A549 treated with Mapracorat at 1 μM for 4 hours (cell line): ENCODE measurements around the gene PROB1. TPM values are rescaled to one million over a fixed set of nuclear protein-coding genes. Genes with fewer than 3 reads are reported as not detected.

Experiments
- total RNA-seq: library from RNA; stranded (reverse); fragments of 200-300 nt; extraction: Qiagen RNA extraction; gene quantifications from 5 replicates; pipeline ENCODE4 v1.2.3, GENCODE V29; 2022

The PROB1 gene, protein sequence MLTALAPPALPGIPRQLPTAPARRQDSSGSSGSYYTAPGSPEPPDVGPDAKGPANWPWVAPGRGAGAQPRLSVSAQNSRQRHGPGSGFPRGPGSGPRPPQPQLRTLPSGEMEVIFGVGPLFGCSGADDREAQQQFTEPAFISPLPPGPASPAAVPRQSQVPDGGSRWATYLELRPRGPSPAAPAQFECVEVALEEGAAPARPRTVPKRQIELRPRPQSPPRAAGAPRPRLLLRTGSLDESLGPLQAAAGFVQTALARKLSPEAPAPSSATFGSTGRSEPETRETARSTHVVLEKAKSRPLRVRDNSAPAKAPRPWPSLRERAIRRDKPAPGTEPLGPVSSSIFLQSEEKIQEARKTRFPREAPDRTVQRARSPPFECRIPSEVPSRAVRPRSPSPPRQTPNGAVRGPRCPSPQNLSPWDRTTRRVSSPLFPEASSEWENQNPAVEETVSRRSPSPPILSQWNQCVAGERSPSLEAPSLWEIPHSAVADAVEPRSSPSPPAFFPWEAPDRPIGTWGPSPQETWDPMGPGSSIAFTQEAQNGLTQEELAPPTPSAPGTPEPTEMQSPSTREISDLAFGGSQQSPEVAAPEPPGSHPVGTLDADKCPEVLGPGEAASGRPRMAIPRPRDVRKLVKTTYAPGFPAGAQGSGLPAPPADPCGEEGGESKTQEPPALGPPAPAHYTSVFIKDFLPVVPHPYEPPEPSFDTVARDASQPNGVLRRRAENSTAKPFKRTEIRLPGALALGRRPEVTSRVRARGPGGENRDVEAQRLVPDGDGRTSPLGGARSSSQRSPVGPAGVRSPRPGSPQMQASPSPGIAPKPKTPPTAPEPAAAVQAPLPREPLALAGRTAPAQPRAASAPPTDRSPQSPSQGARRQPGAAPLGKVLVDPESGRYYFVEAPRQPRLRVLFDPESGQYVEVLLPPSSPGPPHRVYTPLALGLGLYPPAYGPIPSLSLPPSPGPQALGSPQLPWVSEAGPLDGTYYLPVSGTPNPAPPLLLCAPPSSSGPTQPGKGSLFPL
- 0.15 to 0.29 TPM (median 0.22 TPM) in 5 replicates for total RNA-seq

DNA sequence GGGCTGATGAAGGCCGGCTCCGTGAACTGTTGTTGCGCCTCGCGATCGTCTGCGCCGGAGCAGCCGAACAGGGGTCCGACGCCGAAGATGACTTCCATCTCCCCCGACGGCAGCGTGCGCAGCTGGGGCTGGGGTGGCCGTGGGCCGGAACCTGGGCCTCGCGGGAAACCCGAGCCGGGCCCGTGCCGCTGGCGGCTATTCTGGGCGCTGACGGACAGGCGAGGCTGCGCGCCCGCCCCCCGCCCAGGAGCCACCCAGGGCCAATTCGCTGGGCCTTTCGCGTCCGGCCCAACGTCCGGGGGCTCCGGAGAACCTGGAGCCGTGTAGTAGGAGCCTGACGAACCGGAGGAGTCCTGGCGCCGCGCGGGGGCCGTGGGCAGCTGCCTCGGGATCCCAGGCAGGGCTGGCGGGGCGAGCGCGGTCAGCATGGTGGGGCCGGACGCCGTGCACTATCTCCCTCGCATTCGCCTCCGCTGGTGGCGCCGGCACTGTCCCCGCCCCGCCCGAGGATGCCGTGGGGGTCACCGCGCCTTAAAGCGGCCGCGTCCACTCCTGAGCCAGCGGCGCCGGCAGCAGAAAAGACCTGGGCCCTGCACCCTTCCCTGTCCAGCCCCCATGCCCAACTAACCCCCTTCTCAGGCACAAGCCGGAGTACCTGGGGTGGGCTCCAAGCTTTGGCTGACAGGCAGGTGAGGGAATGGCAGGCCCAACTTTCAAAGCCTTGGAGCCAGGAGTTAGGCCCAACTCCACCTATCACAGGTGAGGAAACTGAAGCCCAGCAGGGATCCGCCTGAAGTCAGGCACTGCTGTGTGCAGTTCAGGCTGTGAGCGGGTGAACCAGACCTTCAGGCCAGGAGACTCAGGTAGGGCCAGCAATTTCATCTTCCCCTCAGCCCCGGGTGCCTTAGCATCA lies at the start of gene PROB1:
Gene PROB1, minus strand, starts transcription at position 451 of the 913 bp plus-strand sequence. Its CDS starts 23 bp downstream, at position 428.

DNA sequence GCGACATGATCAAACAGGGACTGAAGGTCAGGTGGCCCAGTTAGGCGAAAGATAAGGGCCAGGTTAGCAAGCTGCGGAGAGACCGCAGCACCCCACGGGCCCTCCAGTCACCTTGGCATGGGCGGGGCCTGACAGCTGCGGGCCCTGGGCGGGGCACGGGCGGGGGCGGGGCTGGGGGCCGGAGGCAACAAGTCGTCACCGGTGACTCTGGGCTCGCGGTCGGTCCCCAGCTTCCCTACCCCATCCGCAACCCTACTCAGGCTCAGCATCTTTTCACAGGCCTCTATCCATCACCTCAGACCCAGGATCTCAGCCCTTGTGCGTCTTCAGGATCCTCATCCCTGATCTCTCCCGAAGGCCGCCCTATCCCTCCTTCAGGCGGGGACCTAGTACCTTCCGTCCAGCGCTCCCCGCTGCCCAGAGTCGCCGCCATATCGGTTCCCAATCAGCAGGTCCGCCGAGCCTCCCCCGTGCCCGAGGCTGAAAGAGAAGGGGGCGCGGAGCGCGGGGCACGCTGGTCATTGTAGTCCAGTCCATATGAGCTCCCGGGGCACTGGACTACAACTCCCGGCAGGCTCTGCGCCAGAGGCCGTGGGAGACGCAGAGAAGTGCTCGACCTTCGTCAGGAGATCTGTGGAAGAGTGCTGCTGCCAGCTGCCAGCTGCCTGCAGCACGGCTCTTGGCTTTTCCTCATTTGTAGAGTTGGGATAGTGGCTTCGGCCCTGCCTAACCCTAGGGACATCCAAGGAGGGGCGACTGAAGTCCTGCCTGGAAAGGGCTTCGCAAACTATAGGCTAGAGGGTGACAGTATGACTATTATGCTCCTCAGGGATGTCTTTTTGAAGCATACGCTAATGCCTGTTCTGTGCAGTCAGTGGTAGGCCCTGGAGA lies 44.4 kb upstream of the PROB1 start, which contains the start of gene DNAJC18:
Gene DNAJC18, minus strand, starts transcription at position 513 of the 891 bp plus-strand sequence. Its CDS starts 80 bp downstream, at position 433.

DNA sequence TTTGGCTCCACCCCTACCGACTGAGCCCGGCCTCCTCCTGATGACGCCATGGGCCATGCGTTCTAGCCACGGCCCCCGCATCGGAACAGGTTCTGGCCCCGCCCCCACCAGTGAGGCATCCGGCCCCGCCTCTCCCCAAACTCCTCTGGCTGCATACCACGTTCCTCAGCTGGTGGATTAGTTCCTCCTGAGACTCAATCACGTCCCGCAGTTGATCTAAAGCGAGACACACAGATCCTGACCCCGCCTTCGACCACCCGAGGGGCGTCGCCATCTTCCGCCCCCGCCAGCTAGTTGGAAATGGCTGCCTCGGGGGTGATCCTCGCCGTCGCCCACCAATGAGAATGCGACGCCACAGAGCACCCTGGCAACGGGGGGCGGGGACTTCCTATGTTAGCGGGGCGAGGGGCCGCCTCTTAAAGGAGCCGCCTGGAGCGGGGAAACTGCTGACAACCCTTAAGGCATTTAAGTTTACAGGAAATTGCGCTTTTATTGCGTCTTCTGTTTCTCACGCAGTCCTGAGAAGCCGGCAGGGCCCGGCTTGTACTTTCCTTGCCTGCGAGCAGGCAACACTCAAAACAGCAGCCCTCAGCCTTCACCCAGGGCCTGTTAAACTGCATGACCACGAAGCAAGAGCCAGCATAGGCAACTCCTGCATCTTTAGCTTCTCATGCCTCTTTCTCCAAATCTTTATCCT lies 9.0 kb upstream of the PROB1 start, which contains the start of gene SPATA24:
Gene SPATA24, minus strand, starts transcription at position 303 of the 697 bp plus-strand sequence. Its CDS starts 29 bp downstream, at position 274.

DNA sequence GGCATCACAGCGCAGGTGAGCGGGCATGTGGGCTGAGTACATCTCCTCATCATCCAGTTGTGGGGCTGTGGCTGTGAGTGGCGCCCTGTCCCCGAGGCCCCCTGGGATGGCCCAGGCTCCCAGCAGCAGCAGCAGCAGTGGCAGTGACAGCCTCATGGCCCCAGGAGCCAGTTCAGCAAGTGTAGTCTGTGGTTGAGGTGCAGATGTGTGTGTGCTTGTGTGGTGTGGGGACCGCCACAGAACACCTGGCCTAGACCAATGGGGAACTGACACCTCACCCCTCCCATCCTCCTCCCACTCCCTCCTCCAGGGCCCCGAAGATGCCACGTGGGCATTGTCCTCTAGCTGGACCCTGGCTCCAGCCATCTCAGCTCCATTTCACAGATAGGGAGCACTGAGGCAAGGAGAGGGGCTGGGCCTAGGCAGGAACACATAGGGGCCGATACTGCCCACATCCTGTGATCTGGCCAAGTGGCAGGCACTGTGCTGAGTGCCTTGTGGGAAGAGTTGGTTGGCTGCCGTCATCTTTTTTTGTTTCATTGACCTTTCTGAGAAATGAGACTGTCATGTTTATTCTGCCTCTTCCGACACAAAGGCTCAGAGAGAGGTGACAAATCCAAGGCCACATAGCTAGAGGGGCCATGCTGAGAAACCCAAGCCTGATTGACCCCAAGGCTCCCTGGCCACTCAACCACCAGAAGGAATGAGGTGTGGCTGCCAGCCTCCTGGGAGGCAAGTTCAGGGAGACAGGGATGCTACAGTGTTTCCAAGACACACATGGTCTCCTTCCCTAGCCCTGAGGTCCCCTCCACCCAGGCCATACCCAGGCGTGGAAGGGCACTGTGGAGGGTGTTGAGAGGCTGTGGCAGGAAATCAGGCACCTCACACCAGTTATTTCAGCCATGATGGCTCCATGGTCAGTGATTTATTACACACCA lies 4.9 kb downstream of the PROB1 start, which contains the start of gene MZB1:
Gene MZB1, minus strand, starts transcription at position 213 of the 938 bp plus-strand sequence. Its CDS starts 57 bp downstream, at position 156.

DNA sequence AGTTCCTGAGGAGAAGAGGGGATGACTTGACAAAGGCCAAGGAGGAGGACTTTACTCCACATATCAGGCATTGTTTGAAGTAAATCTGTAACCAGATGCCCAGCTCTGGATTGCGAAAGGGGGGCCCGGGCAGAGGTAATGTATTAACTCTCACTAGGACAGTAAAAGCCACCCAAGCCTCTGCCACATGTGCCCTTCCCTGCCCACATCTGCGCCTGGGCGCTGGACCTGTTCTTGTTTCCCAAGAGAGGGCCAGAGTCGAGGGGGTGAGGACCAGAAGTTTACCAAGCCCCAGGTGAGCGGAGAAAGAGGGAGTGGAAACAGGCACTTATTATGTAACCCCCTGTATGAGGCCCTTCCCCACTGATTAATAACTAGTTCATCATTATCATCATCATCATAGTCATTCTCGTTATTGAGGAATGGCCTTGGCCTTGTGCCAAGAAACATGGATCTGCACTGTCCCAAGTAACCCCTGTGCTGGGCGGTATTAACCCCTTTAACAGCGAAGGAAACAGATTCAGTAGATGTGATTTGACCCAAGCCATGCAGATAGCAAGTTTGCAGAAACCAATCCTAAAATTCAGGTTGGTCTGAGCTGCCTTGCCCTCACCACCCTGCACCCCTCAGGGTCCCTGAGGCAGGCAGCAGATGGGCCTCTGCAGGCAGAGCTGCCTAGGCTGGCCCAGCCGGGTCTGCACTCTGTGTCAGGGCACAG lies 11.5 kb downstream of the PROB1 start, which contains the start of gene SLC23A1:
Gene SLC23A1, minus strand, starts transcription at position 23 of the 718 bp plus-strand sequence. CDS start 44 bp downstream, outside the sequence.

DNA sequence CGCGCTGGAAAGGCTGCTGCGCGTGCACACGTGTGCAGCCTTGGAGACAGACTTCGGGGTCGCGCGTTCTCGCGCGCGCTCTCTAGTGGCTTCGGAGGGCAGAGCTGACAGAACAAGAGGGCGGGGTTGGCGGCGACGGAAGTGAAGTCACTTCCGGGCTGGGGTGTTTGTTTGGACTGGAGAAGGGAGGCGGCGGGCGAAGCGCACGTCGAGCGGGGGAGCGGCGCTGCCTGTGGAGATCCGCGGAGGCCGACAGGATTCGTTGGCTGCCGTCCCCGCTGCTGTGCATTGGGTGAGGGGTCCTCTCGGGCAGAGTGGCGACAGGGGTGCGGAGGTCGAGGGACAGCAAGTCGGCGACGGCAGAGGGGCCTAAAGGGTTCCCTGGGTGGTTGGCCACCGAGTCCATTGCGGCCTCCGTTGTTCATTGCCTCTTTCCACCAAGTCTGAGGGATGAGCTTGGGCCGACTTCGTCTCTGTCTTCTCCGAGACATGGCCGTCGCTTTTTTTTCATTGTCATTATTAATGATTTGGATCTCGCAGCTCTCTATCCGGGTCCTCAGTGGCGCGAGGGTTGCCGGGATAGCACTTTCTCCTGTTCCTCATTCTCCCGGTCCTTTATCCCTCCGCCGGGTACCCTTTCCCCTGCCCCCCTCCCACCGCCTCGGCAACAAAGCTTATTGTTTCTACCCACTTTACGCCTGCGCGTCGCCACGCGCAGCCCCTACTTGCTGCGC lies 53.0 kb downstream of the PROB1 start, which contains the start of gene PAIP2:
Gene PAIP2, plus strand, starts transcription at position 166 of the 734 bp plus-strand sequence. CDS start 21,931 bp downstream, outside the sequence.

Other genes with a start within 250 kb of the PROB1 start
- 24.3 to 27.2 TPM (median 25.9 TPM) in 5 replicates for gene SIL1, start 196.7 kb downstream of the PROB1 start, total RNA-seq
- 156 to 198 TPM (median 171 TPM) in 5 replicates for gene MATR3, start 101.4 kb downstream of the PROB1 start, total RNA-seq
- 77.7 to 101 TPM (median 83.2 TPM) in 5 replicates for gene PAIP2, start 53.2 kb downstream of the PROB1 start, total RNA-seq
- gene SLC23A1, start 11.8 kb downstream of the PROB1 start, total RNA-seq = 1.1 to 1.8 TPM (median 1.3 TPM) in 5 replicates
- gene MZB1, start 5.2 kb downstream of the PROB1 start, total RNA-seq = 0.29 TPM in 1 of 5 replicates, not detected in the others
- gene SPATA24, start 9.0 kb upstream of the PROB1 start, total RNA-seq = 3.9 to 6.0 TPM (median 5.3 TPM) in 5 replicates
- 5.6 to 9.3 TPM (median 8.1 TPM) in 5 replicates for gene DNAJC18, start 44.4 kb upstream of the PROB1 start, total RNA-seq
- not detected in 5 replicates for gene ECSCR, start 67.6 kb upstream of the PROB1 start, total RNA-seq
- not detected in 5 replicates for gene SMIM33, start 75.9 kb upstream of the PROB1 start, total RNA-seq
- 0.78 to 1.4 TPM (median 1.1 TPM) in 5 replicates for gene STING1, start 87.7 kb upstream of the PROB1 start, total RNA-seq
- 124 to 183 TPM (median 163 TPM) in 5 replicates for gene UBE2D2, start 166.2 kb upstream of the PROB1 start, total RNA-seq